A673 (cell line): ENCODE measurements around the gene DACT2. TPM values are rescaled to one million over a fixed set of nuclear protein-coding genes. Genes with fewer than 3 reads are reported as not detected.

Source experiments
- BruUV-seq: library from RNA; stranded (reverse); fragments of 400-500 nt; replicated peaks from 2 replicates; lab custom pipeline; 2021; lab: Mats Ljungman, UMichigan
- CTCF ChIA-PET: fragments of 300-600 bp; sonication (Branson Sonifier 250); formaldehyde crosslinking; loops from one replicate; lab custom pipeline; 2022; ENCODE audit warnings: antibody characterized with exemption; lab: Charles Lee
- POLR2A ChIA-PET: fragments of 300-600 bp; sonication (Branson Sonifier 250); formaldehyde crosslinking; loops from one replicate; lab custom pipeline; 2022; ENCODE audit warnings: antibody characterized with exemption; ENCODE audit not compliant: low non-redundant PET; lab: Charles Lee
- DNase-seq: peaks from one replicate; pipeline ENCODE4 v3.0.0-alpha.2; 2015; ENCODE audit warnings: low spot score
- H3K27ac ChIP-seq: fragments of 200-600 bp; sonication (generic); 2 replicates; pipeline ENCODE4 v1.5.1; 2016; ENCODE audit warnings: mixed run types, low read depth, mild to moderate bottlenecking, mixed read lengths, antibody characterized with exemption, low read length; ENCODE audit not compliant: poor library complexity, severe bottlenecking
- H3K27me3 ChIP-seq: fragments of 200-600 bp; sonication (generic); replicated peaks from 2 replicates; pipeline ENCODE4 v1.6.1; 2017; ENCODE audit warnings: mixed run types, low read depth, mild to moderate bottlenecking, mixed read lengths, antibody characterized with exemption, low read length; ENCODE audit not compliant: insufficient read depth, poor library complexity
- H3K36me3 ChIP-seq: fragments of 200-600 bp; sonication (generic); 2 replicates; pipeline ENCODE4 v1.6.1; 2016; ENCODE audit warnings: mixed run types, mild to moderate bottlenecking, mixed read lengths, antibody characterized with exemption, low read length; ENCODE audit not compliant: insufficient read depth, poor library complexity, severe bottlenecking
- H3K4me1 ChIP-seq: fragments of 200-600 bp; sonication (generic); 2 replicates; pipeline ENCODE4 v1.6.1; 2017; ENCODE audit warnings: mixed run types, mild to moderate bottlenecking, mixed read lengths, antibody characterized with exemption, low read length; ENCODE audit not compliant: insufficient read depth, poor library complexity, severe bottlenecking
- H3K4me3 ChIP-seq: fragments of 200-600 bp; sonication (generic); 2 replicates; pipeline ENCODE4 v1.5.1; 2016; ENCODE audit warnings: low read depth, mixed run types, mild to moderate bottlenecking, mixed read lengths, low read length; ENCODE audit not compliant: poor library complexity, severe bottlenecking
- H3K9me3 ChIP-seq: fragments of 200-600 bp; sonication (generic); 2 replicates; pipeline ENCODE4 v1.6.1; 2016; ENCODE audit warnings: mixed run types, low read depth, mild to moderate bottlenecking, mixed read lengths, antibody characterized with exemption, low read length; ENCODE audit not compliant: poor library complexity, severe bottlenecking
- EZH2 ChIP-seq: fragments of 200-600 bp; sonication (generic); IDR thresholded peaks from 2 replicates; pipeline ENCODE4 v1.6.1; 2017; ENCODE audit warnings: borderline replicate concordance, low read depth, mild to moderate bottlenecking, mixed read lengths, antibody characterized with exemption, low read length; ENCODE audit not compliant: poor library complexity, severe bottlenecking
- intact Hi-C: fragments of 100-400 bp; cut with micrococcal nuclease; formaldehyde crosslinking; loops from one replicate; pipeline ENCODE4 v1.10.0; 2022; ENCODE audit not compliant: unreplicated experiment
- total RNA-seq: library from RNA; stranded (reverse); gene quantifications from 2 replicates; pipeline ENCODE4 v1.2.3, GENCODE V29; 2021
- TF ChIP-seq, protein P1 (sequence below): fragments of 300-800, 200-600 bp; sonication (generic); conservative IDR thresholded peaks from 2 replicates; pipeline ENCODE4 v1.5.1; 2017; ENCODE audit warnings: low read depth, mild to moderate bottlenecking, antibody characterized with exemption, low read length, moderate library complexity, mixed read lengths

The DACT2 gene
- total RNA-seq, 1 experiment from 2014 or later, result 18.7 TPM

GRCh38 chr6:168280899-168281245 lies 38.7 kb downstream of the DACT2 start:
- Histone ChIP-seq H3K36me3 (no peaks in the 10 kb centered on the region), H3K9me3 (no peaks in the 10 kb centered on the region), H3K27me3 (no peaks in the 10 kb centered on the region), H3K4me3 (no peak overlapping the region), H3K27ac (no peak overlapping the region), H3K4me1 (no peaks in the 10 kb centered on the region)
- BruUV-seq, result no TSS peak
- TF ChIP-seq, protein P1, sequence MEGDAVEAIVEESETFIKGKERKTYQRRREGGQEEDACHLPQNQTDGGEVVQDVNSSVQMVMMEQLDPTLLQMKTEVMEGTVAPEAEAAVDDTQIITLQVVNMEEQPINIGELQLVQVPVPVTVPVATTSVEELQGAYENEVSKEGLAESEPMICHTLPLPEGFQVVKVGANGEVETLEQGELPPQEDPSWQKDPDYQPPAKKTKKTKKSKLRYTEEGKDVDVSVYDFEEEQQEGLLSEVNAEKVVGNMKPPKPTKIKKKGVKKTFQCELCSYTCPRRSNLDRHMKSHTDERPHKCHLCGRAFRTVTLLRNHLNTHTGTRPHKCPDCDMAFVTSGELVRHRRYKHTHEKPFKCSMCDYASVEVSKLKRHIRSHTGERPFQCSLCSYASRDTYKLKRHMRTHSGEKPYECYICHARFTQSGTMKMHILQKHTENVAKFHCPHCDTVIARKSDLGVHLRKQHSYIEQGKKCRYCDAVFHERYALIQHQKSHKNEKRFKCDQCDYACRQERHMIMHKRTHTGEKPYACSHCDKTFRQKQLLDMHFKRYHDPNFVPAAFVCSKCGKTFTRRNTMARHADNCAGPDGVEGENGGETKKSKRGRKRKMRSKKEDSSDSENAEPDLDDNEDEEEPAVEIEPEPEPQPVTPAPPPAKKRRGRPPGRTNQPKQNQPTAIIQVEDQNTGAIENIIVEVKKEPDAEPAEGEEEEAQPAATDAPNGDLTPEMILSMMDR, result no peak
- no peak for TF ChIP-seq EZH2
- DNase-seq, result no peak
- CTCF ChIA-PET, result no interaction called here
- intact Hi-C loops, result no loop called here
- POLR2A ChIA-PET, result no interaction called here

DNA sequence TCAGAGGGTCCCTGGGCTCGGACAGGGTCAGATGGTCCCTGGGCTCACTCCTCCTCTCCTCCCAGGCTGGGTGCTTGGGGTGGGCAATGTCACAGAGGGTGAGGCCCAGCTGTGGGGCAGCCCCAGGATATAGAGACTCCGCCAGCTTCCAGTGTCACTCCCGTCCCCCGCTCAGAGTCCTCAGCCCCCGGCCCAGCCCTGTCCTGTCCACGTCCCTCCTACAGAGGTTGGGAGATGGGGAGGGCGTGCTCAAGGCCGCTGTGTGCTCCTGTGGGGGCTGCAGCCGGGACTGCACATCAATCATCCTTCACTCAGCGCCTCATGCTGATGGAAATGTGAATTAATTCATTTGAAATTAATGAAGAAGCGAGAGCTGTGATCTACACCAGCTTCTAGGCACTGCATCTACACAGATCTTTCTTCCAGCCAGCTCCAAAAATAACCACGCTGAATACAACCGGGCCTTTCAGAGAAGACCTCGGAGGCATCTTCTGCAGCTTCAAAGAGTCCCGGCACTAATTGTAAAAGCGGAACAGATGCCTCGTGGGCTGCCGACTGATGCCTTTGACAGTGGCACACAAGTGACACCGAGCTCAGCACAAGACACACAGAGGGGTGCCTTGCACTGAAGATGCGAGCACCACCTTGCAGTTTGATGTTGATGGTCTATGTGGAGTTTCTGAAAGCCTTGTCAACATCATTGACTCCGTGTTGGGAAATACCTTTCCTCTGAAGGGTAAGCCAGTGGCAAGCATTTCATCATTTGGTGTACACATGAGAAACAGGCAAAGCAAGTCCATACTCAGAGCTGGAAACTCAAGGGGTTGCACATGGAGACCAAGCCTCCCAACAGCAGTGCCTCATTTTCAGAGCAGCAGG lies 39.3 kb downstream of the DACT2 start:
- intact Hi-C loops, result no loop called here
- H3K27ac ChIP-seq, result no peak overlapping the region
- H3K4me3 ChIP-seq, result no peak overlapping the region
- ChIA-PET POLR2A (no interaction called here), CTCF (no interaction called here)
- no peaks in the 10 kb centered on the region for H3K9me3 ChIP-seq
- TF ChIP-seq, protein P1, result no peak
- no peak for TF ChIP-seq EZH2
- H3K27me3 ChIP-seq, result no peaks in the 10 kb centered on the region
- BruUV-seq, result no TSS peak
- no peaks in the 10 kb centered on the region for H3K4me1 ChIP-seq
- H3K36me3 ChIP-seq, result no peaks in the 10 kb centered on the region
- no peak for DNase-seq

GRCh38 chr6:168279403-168279935 lies 40.1 kb downstream of the DACT2 start:
- peaks cover 3% of the 10 kb centered on the region for H3K4me1 ChIP-seq
- intact Hi-C loops, result no loop called here
- no TSS peak for BruUV-seq
- H3K27me3 ChIP-seq, result no peaks in the 10 kb centered on the region
- H3K9me3 ChIP-seq, result no peaks in the 10 kb centered on the region
- H3K4me3 ChIP-seq, result no peak overlapping the region
- H3K36me3 ChIP-seq, result no peaks in the 10 kb centered on the region
- DNase-seq, result no peak
- H3K27ac ChIP-seq, result no peak overlapping the region
- ChIA-PET POLR2A (no interaction called here), CTCF (no interaction called here)
- no peak for TF ChIP-seq EZH2
- TF ChIP-seq, protein P1, result no peak
